GM12878 (cell line): Measurements from ENCODE around the gene IRAK4.

Source experiments
- PAX5 ChIP-seq: IDR thresholded peaks from 2 replicates; pipeline ENCODE4 v1.6.1; 2011; ENCODE audit warnings: low read depth, low read length, borderline replicate concordance
- POLR2AphosphoS5 ChIP-seq: IDR thresholded peaks from 2 replicates; pipeline ENCODE4 v1.6.1; 2011; ENCODE audit warnings: mild to moderate bottlenecking, low read length, inconsistent platforms

DNA sequence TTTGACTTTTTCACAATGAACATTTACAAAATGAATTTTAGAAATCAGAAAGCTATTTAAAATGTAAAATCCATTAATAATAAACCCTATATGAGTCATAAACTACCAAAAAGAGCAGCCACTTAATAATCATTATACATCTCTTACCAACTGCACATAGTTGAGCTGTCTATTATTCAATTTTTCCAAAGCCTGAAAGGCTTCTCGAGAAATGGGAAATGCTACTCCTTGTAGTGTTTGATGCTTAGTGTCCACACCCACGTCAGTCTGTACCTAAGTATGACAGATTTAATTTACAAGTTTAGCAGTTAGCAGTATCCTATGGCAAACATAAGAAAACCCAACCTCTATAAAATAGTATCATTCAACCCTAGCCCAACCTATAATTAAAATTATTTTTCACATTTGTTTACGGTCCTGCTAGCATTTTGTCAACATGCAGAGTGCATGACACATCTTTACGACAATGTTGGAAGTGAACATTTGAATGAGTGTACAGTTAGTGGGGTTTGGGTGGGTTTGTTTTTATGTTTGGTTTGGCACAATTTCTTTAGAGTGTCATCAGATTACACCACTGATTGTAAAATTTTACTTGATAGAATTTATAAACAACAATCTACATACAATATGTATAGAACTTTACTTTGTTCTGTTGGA is 38.9 kb downstream of the IRAK4 start:
- no peak for TF ChIP-seq POLR2AphosphoS5
- no peak for TF ChIP-seq PAX5
